PC-3 (cell line): ENCODE measurements around the gene AMH. TPM values are rescaled to one million over a fixed set of nuclear protein-coding genes. Genes with fewer than 3 reads are reported as not detected.

Source experiments
- ATAC-seq: fragments of 200-7000 bp; cut with Tn5 transposase; 2 replicates; pipeline ENCODE4 v1.9.1; 2020; ENCODE audit warnings: mild to moderate bottlenecking, moderate library complexity
- BruUV-seq: library from RNA; stranded (reverse); fragments of 400-500 nt; replicated peaks from 2 replicates; lab custom pipeline; 2021; lab: Mats Ljungman, UMichigan
- CTCF ChIA-PET: fragments of 300-600 bp; sonication (Branson Sonifier 250); formaldehyde crosslinking; loops from one replicate; lab custom pipeline; 2022; ENCODE audit warnings: antibody characterized with exemption; lab: Charles Lee
- POLR2A ChIA-PET: fragments of 300-600 bp; sonication (Branson Sonifier 250); formaldehyde crosslinking; loops from one replicate; lab custom pipeline; 2022; ENCODE audit warnings: antibody characterized with exemption; ENCODE audit not compliant: unreplicated experiment; lab: Charles Lee
- DNase-seq: peaks from one replicate; pipeline ENCODE4 v3.0.0-alpha.2; 2015
- H2AFZ ChIP-seq: fragments of 300-600 bp; sonication (generic); 2 replicates; pipeline ENCODE4 v1.6.0; 2016; ENCODE audit warnings: antibody characterized with exemption, low read length
- H3F3A ChIP-seq: fragments of 300-600 bp; sonication (generic); one replicate; pipeline ENCODE4 v1.6.0; 2017; ENCODE audit warnings: antibody characterized with exemption, low read length, control low read depth, mild to moderate bottlenecking; ENCODE audit not compliant: unreplicated experiment
- H3K27ac ChIP-seq: fragments of 300-600 bp; sonication (generic); 2 replicates; pipeline ENCODE4 v1.5.1; 2016; ENCODE audit warnings: mild to moderate bottlenecking, low read length
- H3K27me3 ChIP-seq: fragments of 300-600 bp; sonication (generic); 2 replicates; pipeline ENCODE4 v1.6.1; 2016; ENCODE audit warnings: low read length, mixed read lengths
- H3K36me3 ChIP-seq: fragments of 300-600 bp; sonication (generic); 2 replicates; pipeline ENCODE4 v1.6.1; 2016; ENCODE audit warnings: low read depth, mixed run types, low read length, mixed read lengths
- H3K4me1 ChIP-seq: fragments of 300-600 bp; sonication (generic); 2 replicates; pipeline ENCODE4 v1.5.1; 2016; ENCODE audit warnings: low read length; ENCODE audit not compliant: insufficient read depth
- H3K4me2 ChIP-seq: fragments of 300-600 bp; sonication (generic); 2 replicates; pipeline ENCODE4 v1.6.0; 2016; ENCODE audit warnings: low read length
- H3K4me3 ChIP-seq: fragments of 300-600 bp; sonication (generic); 2 replicates; pipeline ENCODE4 v1.5.1; 2016; ENCODE audit warnings: mild to moderate bottlenecking, low read length, mixed read lengths
- H3K79me2 ChIP-seq: fragments of 300-600 bp; sonication (generic); 2 replicates; pipeline ENCODE4 v1.6.1; 2017; ENCODE audit warnings: low read length, mixed read lengths
- H3K9ac ChIP-seq: fragments of 300-600 bp; sonication (generic); 2 replicates; pipeline ENCODE4 v1.6.0; 2016; ENCODE audit warnings: mild to moderate bottlenecking, low read length
- H3K9me2 ChIP-seq: fragments of 300-600 bp; sonication (generic); replicated peaks from 2 replicates; pipeline ENCODE4 v1.6.1; 2016; ENCODE audit warnings: mixed run types, low read length, mixed read lengths
- H3K9me3 ChIP-seq: fragments of 300-600 bp; sonication (generic); 2 replicates; pipeline ENCODE4 v1.6.1; 2016; ENCODE audit warnings: low read length, mixed read lengths
- H4K20me1 ChIP-seq: fragments of 300-600 bp; sonication (generic); 2 replicates; pipeline ENCODE4 v1.6.1; 2016; ENCODE audit warnings: low read length, mixed read lengths
- EZH2 ChIP-seq: fragments of 300-600 bp; sonication (generic); IDR thresholded peaks from one replicate; pipeline ENCODE4 v1.6.1; 2017; ENCODE audit warnings: antibody characterized with exemption, mild to moderate bottlenecking, low read length; ENCODE audit not compliant: unreplicated experiment
- EZH2phosphoT487 ChIP-seq: fragments of 300-600 bp; sonication (generic); IDR thresholded peaks from 2 replicates; pipeline ENCODE4 v1.6.1; 2018; ENCODE audit warnings: mild to moderate bottlenecking, antibody characterized with exemption, low read length, borderline replicate concordance
- intact Hi-C: fragments of 100-400 bp; cut with micrococcal nuclease; formaldehyde crosslinking; loops from 2 replicates; pipeline ENCODE4 v1.9.0; 2023
- total RNA-seq: library from RNA; depleted of rRNA; stranded (reverse); fragments of >200 nt; gene quantifications from 2 replicates; pipeline ENCODE4 v1.2.3, GENCODE V29; 2014
- TF ChIP-seq, protein P1 (sequence below): fragments of 300-600 bp; sonication (generic); conservative IDR thresholded peaks from 2 replicates; pipeline ENCODE4 v1.5.1; 2017; ENCODE audit warnings: antibody characterized with exemption, low read depth, mild to moderate bottlenecking, low read length

Gene AMH
- total RNA-seq, 1 experiment from 2014 or later, result 6.0 TPM

DNA sequence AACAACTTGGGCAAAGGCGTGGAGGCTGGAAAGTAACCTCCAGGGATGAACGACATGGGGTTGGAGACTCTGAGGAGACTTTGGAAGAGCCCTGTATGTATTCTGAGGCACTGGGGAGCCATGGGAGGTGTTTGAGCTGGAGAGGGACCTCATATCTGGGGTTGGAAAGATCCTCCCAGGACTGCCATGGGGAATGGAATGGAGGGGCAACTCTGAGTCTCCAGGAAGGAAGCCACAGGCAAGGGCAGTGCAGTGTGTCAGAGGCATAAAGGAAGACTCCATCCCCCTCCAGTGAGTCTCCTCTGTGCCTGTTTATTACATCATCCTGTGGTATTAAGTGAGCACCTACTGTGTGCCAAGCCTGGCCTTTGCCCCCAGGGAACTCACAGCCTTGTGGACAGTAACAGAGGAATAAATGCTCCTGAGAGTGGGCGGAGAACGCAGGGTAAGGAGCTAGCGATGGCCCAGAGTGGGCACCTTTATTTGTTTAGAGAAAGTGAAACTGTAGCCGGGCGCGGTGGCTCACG lies 25.1 kb downstream of the AMH start:
- intact Hi-C loops, result loop anchor here (5.0 kb wide), 1 partner anchor 107 kb away; no protein-coding TSS in a partner anchor
- no TSS peak for BruUV-seq
- POLR2A ChIA-PET, result no interaction called here
- no peak for TF ChIP-seq EZH2phosphoT487
- TF ChIP-seq, protein P1, sequence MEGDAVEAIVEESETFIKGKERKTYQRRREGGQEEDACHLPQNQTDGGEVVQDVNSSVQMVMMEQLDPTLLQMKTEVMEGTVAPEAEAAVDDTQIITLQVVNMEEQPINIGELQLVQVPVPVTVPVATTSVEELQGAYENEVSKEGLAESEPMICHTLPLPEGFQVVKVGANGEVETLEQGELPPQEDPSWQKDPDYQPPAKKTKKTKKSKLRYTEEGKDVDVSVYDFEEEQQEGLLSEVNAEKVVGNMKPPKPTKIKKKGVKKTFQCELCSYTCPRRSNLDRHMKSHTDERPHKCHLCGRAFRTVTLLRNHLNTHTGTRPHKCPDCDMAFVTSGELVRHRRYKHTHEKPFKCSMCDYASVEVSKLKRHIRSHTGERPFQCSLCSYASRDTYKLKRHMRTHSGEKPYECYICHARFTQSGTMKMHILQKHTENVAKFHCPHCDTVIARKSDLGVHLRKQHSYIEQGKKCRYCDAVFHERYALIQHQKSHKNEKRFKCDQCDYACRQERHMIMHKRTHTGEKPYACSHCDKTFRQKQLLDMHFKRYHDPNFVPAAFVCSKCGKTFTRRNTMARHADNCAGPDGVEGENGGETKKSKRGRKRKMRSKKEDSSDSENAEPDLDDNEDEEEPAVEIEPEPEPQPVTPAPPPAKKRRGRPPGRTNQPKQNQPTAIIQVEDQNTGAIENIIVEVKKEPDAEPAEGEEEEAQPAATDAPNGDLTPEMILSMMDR, result no peak
- TF ChIP-seq EZH2, result no peak
- Histone ChIP-seq H3K4me3 (no peak overlapping the region), H3K9me3 (no peaks in the 10 kb centered on the region), H3K4me1 (peaks cover 17% of the 10 kb centered on the region; the same call in 1 of the 2 replicates), H3K4me2 (peak overlapping the region; percentile 93; the same call in 1 of the 2 replicates), H3K36me3 (peaks cover 10% of the 10 kb centered on the region; the same call in 1 of the 2 replicates), H3K27me3 (no peaks in the 10 kb centered on the region), H3K27ac (no peak overlapping the region), H3F3A (no peaks in the 10 kb centered on the region), H4K20me1 (peaks cover 36% of the 10 kb centered on the region), H3K9me2 (no peaks in the 10 kb centered on the region), H3K79me2 (peaks cover 50% of the 10 kb centered on the region), H2AFZ (no peak overlapping the region), H3K9ac (no peak overlapping the region)
- DNase-seq (no peak), ATAC-seq (no peak)
- CTCF ChIA-PET, result no interaction called here

DNA sequence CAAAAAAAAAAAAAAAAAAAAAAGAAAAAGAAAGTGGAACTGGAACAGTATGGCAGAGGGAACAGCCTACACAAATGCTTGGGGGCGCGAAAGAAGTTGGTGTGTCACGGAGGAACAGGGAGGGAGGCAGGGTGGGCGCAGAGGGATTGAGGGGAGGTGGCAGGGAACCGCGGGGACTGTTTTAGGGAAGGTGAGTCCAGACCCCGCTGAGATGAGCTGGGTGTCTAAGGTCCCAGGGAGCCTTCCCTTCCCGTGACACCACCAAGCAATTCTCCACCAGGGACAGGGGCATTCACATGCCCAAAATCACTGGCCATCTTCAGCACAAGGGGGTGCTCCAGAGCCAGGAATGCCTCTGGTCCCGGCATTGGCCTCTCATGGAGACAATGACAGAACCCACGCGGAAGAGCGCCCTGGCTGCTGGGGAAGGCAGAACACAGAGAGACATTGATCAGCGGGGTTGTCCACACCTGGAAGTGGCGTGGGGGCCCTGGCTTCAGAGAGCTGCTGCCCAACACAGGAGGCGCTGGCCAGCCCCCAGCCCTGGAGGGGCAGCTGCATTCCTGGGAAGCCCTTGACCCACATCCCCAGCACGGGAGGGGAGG lies 25.9 kb downstream of the AMH start:
- Histone ChIP-seq H3K79me2 (peaks cover 42% of the 10 kb centered on the region), H2AFZ (no peak overlapping the region), H3K27me3 (no peaks in the 10 kb centered on the region), H3F3A (no peaks in the 10 kb centered on the region), H3K9me2 (no peaks in the 10 kb centered on the region), H3K4me1 (peaks cover 17% of the 10 kb centered on the region; the same call in 1 of the 2 replicates), H3K4me3 (no peak overlapping the region), H3K27ac (no peak overlapping the region), H3K36me3 (peaks cover 10% of the 10 kb centered on the region; the same call in 1 of the 2 replicates), H3K4me2 (no peak overlapping the region), H3K9ac (no peak overlapping the region), H3K9me3 (no peaks in the 10 kb centered on the region), H4K20me1 (peaks cover 30% of the 10 kb centered on the region)
- POLR2A ChIA-PET, result no interaction called here
- BruUV-seq, result no TSS peak
- peak; percentile 40 for ATAC-seq
- TF ChIP-seq, protein P1, result peak; percentile 56
- TF ChIP-seq EZH2 (no peak), EZH2phosphoT487 (no peak)
- peak; percentile 66 for DNase-seq
- CTCF ChIA-PET, result no interaction called here
- intact Hi-C loops, result loop anchor here (5.0 kb wide), 1 partner anchor 108 kb away; no protein-coding TSS in a partner anchor
